Testis (tissue), 3 donors: ENCODE results near the gene RGS16. TPM values are rescaled to one million over a fixed set of nuclear protein-coding genes. Genes with fewer than 3 reads are reported as not detected.

Source experiments
- DNase-seq: peaks from one replicate; pipeline ENCODE4 v3.0.0-alpha.2; 2019
- H3K27ac ChIP-seq, 2 donors: fragments of 200-600 bp; sonication (generic); one replicate each; pipeline ENCODE4 v1.5.1; 2019
- H3K27me3 ChIP-seq: fragments of 200-600 bp; sonication (generic); one replicate; pipeline ENCODE4 v1.5.1; 2019
- H3K36me3 ChIP-seq: fragments of 200-600 bp; sonication (generic); one replicate; pipeline ENCODE4 v1.5.1; 2017; ENCODE audit warnings: low read depth; ENCODE audit errors: missing control alignments
- H3K4me1 ChIP-seq: fragments of 200-600 bp; sonication (generic); one replicate; pipeline ENCODE4 v1.5.1; 2019
- H3K4me3 ChIP-seq, 2 donors: fragments of 200-600 bp; sonication (generic); one replicate each; pipeline ENCODE4 v1.5.1; 2017 to 2019
- H3K9me3 ChIP-seq: fragments of 200-600 bp; sonication (generic); one replicate; pipeline ENCODE4 v1.5.1; 2017
- CTCF ChIP-seq, 3 experiments: fragments of 450-650 bp in 2 of 3; fragments of 200-600 bp in 1 of 3; sonication (generic) in 1 of 3; IDR thresholded peaks; one replicate each; pipeline ENCODE4 v1.5.1; 2016 to 2019; ENCODE audit warnings: antibody characterized with exemption in 3 of 3, mild to moderate bottlenecking in 2 of 3, moderate library complexity in 1 of 3
- POLR2A ChIP-seq: fragments of 450-650 bp; IDR thresholded peaks from one replicate; pipeline ENCODE4 v1.6.1; 2017; ENCODE audit warnings: antibody characterized with exemption, mild to moderate bottlenecking, moderate library complexity
- WGBS, 2 donors: methylation state at CpG; one replicate each; pipeline ENCODE4 v1.1.5; 2018; 5-methylcytosine and 5-hydroxymethylcytosine counted together
- intact Hi-C: fragments of 100-400 bp; cut with DNase I; formaldehyde crosslinking; loops from one replicate; pipeline ENCODE4 v1.15.1; 2023; ENCODE audit warnings: low total_unique reads
- polyA plus RNA-seq: library from polyadenylated mRNA; stranded (reverse); fragments of 350-450 nt; fragmentation: Illumina TruSeq; extraction: RNeasy Lipid Tissue Mini Kit (QIAGEN cat#74804); gene quantifications from one replicate; pipeline ENCODE4 v1.2.3, GENCODE V29; 2014; ENCODE audit warnings: low read depth, low replicate concordance; ENCODE audit not compliant: insufficient read depth
- total RNA-seq, 2 donors: library from RNA; depleted of rRNA; stranded (reverse); fragments of >200 nt; gene quantifications; one replicate each; pipeline ENCODE4 v1.2.3, GENCODE V29; 2016

RGS16 gene
- total and polyA plus RNA-seq, 3 donors from 2014 or later: 0.93 to 3.2 (median 1.3) TPM

- H3K4me3 ChIP-seq: no peak overlapping the region
- no peaks in the 10 kb centered on the region for H3K36me3 ChIP-seq
- intact Hi-C loops: no loop called here
- 88% methylated on average over 6 of the region's 6 CpGs for WGBS, 2 donors
- H3K9me3 ChIP-seq: no peaks in the 10 kb centered on the region
- H3K4me1 ChIP-seq: no peaks in the 10 kb centered on the region
- DNase-seq: no peak
- TF ChIP-seq CTCF (IDR thresholded peaks at IDR 0.05): no peak
- no peak for TF ChIP-seq POLR2A
- H3K27ac ChIP-seq: no peak overlapping the region
- no peaks in the 10 kb centered on the region for H3K27me3 ChIP-seq
Observed at GRCh38 chr1:182569939-182570610, 34.1 kb downstream of the RGS16 start.

GRCh38 chr1:182568647-182569284 is 35.4 kb downstream of the RGS16 start:
- Histone ChIP-seq H3K4me1 (no peaks in the 10 kb centered on the region), H3K36me3 (no peaks in the 10 kb centered on the region), H3K27ac (no peak overlapping the region), H3K9me3 (no peaks in the 10 kb centered on the region), H3K4me3 (no peak overlapping the region), H3K27me3 (no peaks in the 10 kb centered on the region)
- WGBS, 2 donors: 64 to 92% methylated on average over 3 of the region's 3 CpGs
- no peak for DNase-seq
- intact Hi-C loops: no loop called here
- TF ChIP-seq POLR2A: no peak
- no peak for TF ChIP-seq CTCF (IDR thresholded peaks at IDR 0.05)

GRCh38 chr1:182567629-182568028 is 36.6 kb downstream of the RGS16 start:
- DNase-seq: no peak
- Histone ChIP-seq H3K4me1 (no peaks in the 10 kb centered on the region), H3K36me3 (no peaks in the 10 kb centered on the region), H3K27me3 (no peaks in the 10 kb centered on the region), H3K27ac (no peak overlapping the region), H3K9me3 (no peaks in the 10 kb centered on the region), H3K4me3 (no peak overlapping the region)
- 91 to 94% methylated on average over 5 of the region's 5 CpGs for WGBS, 2 donors
- TF ChIP-seq POLR2A (no peak), CTCF (IDR thresholded peaks at IDR 0.05) (no peak)
- intact Hi-C loops: no loop called here

GRCh38 chr1:182565537-182565936 is 38.7 kb downstream of the RGS16 start:
- H3K4me1 ChIP-seq: no peaks in the 10 kb centered on the region
- H3K36me3 ChIP-seq: no peaks in the 10 kb centered on the region
- TF ChIP-seq POLR2A (no peak), CTCF (IDR thresholded peaks at IDR 0.05) (no peak)
- no peak overlapping the region for H3K4me3 ChIP-seq
- H3K9me3 ChIP-seq: no peaks in the 10 kb centered on the region
- WGBS, 2 donors: 71 to 82% methylated on average over 3 of the region's 3 CpGs
- H3K27me3 ChIP-seq: no peaks in the 10 kb centered on the region
- H3K27ac ChIP-seq: no peak overlapping the region
- no peak for DNase-seq
- intact Hi-C loops: no loop called here
